ENCODE measurements around the gene U2SURP.
"Not testable (repeated sequence)": the region's sequence is repeated elsewhere in the genome, so short reads cannot be mapped to it uniquely, and the experiment has no call there.

U2SURP gene

GRCh38 chr3:143024351-143024960, 23.1 kb downstream of the U2SURP start:
- DNase-seq: no peak

GRCh38 chr3:143031327-143031726, 30.0 kb downstream of the U2SURP start:
- no peak for DNase-seq

DNA sequence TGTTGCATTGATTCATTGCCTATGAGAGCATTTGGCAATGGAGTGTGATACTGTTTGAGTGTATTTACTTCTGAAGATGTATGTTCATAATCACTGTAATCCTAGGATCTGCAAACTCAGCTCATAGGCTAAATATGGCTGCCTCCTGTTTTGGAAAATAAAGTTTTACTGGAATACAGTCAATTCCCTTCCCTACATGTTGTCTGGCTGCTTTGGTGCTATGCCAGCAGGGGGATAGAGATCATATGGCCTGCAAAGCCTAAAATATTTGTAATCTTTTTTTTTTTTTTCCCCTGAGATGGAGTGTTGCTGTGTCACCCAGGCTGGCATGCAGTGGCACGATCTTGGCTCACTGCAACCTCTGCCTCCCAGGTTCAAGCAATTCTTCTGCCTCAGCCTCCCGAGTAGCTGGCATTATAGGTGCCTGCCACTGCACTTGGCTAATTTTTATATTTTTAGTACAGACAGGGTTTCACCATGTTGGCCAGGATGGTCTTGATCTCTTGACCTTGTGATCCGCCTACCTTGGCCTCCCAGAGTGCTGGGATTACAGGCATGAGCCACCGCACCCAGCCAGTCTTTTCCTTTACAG, 30.5 kb downstream of the U2SURP start:
- not testable (repeated sequence) for DNase-seq

- no peak for DNase-seq
Measured at GRCh38 chr3:143035466-143036211, 34.3 kb downstream of the U2SURP start.

- DNase-seq: no peak
Measured at GRCh38 chr3:143036557-143036956, 35.2 kb downstream of the U2SURP start.

DNA sequence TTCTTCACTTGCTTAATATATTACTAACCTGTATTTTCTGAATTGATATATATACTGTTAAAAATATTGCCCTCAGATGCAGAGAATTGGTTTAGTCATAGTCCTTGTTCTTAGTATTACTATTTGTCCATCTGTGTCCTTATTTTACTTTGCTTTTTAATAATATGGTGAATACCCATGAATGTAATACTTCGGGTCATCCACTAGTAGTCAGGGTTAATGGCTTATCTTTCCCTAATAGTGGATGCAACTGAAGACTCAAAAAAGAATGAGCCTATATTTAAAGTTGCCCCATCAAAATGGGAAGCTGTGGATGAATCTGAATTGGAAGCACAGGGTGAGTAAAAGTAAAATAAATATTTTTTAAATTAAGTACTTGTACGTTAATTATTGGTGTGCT, 36.5 kb downstream of the U2SURP start:
- DNase-seq: peak; percentile 9

DNA sequence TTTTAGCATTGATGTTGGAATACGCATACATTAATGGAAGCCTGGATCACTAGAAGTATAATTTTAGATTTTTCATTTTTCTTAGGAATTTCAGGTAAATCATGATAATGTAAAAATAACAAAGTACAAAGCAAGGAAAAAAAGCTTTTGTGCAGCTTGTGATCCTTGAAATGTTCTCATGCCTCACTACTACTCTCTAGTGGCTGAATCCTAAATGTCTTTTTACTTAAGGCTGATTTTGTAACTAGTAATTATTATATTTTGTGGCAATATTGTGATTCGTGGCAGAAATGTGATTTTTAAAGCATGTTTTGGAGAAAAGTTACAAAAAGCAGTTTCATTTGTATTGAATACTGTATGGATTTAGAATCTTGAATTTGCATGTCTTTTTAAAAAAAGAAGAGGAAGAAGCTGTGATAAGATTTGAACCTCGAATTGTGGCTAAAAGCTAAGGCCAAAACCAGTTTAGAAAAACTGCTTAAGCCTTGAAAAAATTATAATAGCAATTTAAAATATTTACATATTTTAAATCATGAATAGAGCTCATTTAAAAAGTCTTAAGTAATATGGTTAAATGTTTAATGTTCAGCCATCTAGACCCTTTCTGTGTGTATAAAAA, 39.0 kb downstream of the U2SURP start:
- DNase-seq: peak; percentile 38

DNA sequence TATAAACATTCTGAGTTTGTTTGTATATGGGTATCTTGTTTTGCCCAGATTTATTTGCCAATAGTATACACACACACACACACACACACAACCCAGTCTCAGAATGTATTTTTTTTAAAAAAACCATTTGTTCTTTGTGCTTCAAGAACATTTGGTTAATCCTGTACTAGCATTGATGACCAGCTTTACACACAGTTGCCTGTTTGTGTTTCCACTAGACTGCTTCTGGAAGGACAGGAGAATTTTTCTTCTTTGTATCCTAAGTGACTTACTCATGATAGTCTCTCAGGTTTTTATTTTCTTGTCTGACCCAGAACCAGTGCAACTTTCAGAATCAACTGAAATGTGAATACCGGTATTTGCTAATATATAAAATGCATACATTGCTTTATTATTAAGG, 40.5 kb downstream of the U2SURP start:
- no peak for DNase-seq

DNA sequence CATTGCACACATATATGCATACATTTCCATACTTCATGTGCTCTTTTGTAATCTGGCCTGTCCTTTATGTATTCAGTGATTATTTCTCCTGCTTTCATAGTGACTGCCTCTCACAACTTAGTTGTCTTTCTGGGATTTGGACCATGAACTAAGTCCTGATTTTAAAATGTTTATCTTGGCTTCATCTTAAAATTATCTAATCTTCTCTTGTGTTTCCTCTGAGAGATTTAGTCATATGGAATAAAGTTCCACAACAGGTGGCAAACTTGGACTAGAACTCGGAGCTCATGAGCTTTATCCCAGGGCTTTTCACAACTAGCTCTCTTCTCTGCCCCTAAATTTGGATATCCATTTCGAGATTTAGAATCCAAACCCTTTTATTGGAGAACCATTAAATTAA, 44.3 kb downstream of the U2SURP start:
- DNase-seq: no peak

- DNase-seq: not testable (repeated sequence)
Measured at GRCh38 chr3:143046075-143046474, 44.7 kb downstream of the U2SURP start.

DNA sequence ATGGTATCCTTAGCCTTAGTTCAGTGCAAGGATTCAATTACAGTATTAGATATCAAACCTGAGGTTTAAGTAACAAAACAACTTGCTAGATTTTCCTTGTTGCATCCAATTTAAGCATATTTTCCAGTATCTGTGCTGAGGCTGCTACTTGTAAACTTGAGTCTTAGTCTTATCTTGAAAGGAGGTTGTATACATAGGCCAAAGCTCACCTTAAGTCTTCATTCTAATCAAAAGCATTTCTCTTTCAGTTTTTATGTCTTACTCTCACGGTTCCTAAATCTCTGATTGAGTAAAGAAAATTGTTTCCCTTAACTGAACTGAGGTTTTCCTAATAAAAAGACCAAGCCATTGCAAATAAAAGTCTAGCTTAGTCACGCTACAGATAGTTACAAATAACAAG, 52.6 kb downstream of the U2SURP start:
- no peak for DNase-seq

DNA sequence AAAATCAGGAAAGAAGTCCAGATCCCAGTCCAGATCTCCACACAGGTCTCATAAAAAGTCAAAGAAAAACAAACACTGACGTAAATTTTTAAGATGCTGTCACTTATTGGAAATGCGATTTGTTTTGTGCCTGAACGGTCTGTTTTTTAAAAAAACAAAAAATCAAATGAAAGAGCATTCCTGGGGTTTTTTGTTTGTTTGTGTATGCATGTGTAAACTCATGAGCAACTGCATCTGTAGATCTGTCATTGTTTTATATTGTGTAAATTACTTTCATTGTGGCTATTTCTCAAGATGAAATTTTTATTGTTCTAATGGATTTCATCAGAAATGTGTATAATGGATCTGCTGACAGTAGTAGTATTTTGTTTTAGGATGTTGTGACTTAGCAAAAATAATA, 55.0 kb downstream of the U2SURP start:
- no peak for DNase-seq

GRCh38 chr3:143060906-143061305, 59.5 kb downstream of the U2SURP start:
- DNase-seq: no peak

GRCh38 chr3:143063018-143063417, 61.6 kb downstream of the U2SURP start:
- DNase-seq: peak; percentile 15

- no peak for DNase-seq
Measured at GRCh38 chr3:143064777-143065176, 63.4 kb downstream of the U2SURP start.

DNA sequence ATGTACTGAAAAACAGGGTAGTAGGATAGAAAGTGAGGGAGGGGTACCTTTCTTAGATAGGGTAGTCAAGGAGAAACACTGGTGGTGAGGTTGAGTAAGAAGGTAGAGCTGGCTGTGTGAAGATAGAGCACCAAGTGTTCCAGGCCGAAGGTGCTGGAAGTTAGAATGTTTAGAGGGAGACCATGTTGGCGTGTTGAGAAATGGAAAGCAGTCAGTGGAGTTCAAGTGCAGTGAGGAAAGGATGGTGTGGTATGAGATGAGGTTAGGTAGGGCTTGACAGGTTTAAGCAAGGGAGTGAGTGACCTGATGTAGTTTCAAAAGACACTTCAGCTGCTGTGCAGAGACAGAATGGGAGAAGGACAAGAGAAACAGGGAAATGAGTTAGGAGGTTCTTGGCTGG, 64.0 kb downstream of the U2SURP start:
- no peak for DNase-seq

GRCh38 chr3:143066033-143066432, 64.7 kb downstream of the U2SURP start:
- no peak for DNase-seq

DNA sequence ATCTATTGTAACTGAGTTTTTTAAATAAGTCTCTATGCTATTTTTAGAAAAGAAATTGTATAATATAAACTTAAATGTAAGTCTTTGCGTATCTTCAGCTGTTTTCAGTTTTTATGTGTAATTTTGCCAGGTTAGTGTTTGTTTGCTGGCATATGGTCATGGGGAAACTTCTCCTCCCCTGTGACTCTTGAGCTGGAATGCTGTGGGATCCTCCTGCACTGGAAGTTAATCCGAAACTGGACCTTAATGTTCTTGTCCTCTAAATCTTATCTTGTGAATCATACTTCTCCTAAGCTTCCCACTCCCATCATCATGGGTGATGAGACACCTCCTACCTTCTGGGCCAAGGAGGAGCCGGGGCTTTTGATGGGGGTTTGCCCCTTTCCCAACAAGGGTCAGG, 65.8 kb downstream of the U2SURP start:
- no peak for DNase-seq

- DNase-seq: no peak
Measured at GRCh38 chr3:143068059-143068458, 66.7 kb downstream of the U2SURP start.

- peak; percentile 28 for DNase-seq
Measured at GRCh38 chr3:143070977-143071551, 69.7 kb downstream of the U2SURP start.

DNA sequence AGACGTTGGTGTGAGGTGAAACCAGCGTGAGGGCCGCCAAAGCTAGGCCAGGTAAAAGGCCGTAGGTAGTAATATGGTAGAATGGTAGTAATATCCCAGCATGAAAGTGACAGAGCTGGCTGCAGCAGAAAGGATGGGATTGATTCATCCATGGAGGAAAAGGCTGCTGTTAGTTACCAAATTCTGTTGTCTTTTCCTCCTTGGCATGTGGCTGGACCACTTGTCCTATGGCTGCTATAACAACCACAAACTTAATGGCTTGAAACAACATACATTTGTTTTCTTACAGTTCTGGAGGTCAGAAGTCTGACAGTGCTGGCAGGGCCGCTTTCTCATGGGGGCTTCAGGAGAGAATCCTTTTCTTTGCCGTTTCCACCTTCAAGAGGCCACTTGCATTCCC, 70.4 kb downstream of the U2SURP start:
- no peak for DNase-seq

- peak; percentile 74 for DNase-seq
Measured at GRCh38 chr3:143072298-143073020, 71.1 kb downstream of the U2SURP start.

DNA sequence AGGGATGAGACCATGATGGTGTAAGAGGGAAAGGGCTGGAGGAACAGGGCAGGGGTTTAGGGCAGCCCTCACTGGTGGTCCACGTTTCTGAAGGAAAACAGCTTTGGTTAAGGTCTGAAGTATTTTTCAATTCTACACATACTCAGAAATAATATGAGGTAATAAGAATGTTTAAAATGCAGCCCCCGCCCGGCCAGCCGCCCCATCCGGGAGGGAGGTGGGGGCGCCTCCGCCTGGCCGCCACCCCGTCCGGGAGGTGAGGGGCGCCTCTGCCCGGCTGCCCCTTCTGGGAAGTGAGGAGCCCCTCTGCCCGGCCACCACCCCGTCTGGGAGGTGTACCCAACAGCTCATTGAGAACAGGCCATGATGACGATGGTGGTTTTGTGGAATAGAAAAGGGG, 72.2 kb downstream of the U2SURP start:
- not testable (repeated sequence) for DNase-seq
